ENCODE results near the gene PCSK6.

Gene PCSK6

DNA sequence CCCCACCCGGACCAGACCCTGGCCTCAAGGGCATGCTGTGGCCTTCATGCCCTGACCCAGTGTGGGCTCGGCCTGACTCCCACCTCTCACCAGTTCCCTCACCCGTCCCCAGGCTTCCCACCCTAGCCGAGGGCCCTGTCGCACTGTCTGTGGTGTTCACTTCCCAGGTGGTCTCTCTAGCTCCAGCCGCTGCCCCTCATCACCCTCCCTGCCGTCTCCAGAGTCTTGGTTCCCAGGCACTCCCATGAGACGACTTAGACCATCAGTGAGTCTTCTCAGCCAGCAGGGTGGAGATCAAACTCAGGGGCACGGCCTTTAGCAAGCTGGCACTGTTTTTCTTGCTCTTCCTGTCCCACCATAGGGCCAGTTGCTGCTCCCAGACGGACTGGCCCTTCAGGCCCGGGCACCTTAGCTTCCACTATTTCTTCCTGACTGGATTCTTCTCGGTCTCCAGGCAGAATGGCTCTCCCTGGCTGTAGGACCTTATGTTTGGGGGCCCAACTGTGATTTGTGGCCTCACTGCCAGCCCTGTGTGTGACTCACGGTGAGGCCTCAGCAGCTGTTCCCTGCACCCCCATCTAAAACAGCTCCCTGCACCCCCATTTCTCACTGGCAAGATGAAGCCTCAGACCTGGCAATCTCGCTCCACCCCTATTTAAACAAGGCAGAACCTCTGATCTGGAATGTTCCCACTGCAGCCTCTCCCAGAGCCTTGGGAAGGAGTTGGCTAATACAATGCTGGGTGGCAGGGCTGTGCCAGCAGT, 9.4 kb upstream of the PCSK6 start:
- no peak for DNase-seq (ENCODE audit: low spot score)

- DNase-seq (ENCODE audit: low spot score), result no peak
These were observed 8.7 kb upstream of the PCSK6 start for GRCh38 chr15:101498076-101498716.

DNA sequence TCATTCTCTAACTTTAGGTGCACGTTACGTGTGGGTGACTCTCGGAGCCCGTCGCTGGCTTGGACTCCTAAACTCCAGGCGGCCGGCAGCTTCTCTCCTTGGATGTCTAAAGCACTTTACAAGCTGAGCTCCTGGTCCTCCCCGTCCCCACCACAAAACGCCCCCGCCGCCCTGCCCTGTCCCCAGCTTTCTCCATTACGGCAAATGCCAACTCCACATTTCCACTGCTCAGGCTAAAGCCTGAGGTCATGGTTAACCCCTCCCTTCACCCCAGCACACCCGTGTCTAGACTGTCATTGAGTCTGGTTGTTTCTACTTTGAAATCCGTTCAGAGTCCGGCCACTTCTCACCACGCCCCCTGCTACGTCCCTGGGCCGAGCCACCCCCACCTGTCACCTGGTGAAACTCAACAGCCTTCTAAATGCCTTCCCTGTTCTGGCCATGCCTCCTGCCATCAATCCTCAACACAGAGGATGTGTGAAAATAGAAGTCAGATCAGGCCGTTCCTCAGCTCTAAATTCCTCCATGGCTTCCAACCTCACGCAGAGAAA, 8.1 kb upstream of the PCSK6 start:
- DNase-seq (ENCODE audit: low spot score), result no peak

DNA sequence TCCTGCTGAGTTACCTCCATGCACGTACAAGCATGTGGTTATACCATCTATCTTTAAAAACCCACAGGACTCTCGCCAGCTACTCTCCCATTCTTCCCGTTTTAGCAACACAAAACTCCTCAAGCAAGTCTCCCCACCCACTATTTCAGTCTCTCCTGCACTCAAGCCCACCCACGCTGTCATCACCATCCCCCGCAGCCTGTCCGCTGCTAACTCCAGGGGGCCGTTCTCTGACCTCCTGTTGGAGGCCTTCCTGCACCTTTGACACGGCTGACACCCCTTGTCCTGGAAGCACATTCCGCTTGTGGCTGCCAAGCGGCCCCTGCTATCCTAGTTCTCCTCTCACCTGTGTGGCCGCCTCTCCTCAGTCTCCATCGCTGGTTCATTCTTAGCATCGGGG, 7.5 kb upstream of the PCSK6 start:
- DNase-seq (ENCODE audit: low spot score), result no peak

DNA sequence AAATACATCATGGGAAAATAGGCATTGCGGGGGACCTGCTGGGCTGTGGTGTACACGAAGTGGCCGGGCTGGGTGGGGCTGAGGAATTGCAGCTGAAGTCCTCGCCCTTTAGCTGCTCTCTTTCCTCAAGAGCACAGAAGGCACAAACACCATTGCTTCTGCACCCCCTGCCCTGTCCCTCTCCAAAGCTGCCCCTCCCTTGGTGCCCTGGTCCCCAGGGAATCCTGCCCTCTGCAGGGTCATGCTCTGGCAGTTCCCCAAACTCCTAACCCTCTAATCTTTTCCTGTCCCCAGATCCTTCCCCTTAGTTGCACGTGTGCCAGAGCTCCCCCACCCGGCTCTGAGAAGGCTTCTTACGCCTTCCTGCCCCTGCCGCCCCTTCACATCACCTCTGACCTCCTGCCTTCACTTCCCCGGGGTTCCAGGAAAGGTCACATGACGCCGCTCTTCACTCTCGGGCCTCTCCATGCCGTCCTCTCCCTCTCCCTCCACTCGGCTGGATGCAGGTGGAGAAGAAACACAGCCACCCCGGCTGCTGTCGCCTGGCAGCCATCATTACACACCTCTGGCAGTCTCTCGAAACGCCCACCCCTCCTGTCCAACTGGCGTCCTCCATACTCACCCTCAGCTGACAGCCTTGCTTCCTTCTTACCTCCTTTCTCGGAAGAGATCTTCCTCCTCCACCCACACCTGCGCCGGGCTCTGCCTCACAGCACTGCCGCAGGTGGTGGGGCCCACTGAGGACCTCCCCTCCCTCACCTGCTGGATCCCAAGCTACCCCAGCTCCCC, 6.9 kb upstream of the PCSK6 start:
- no peak for DNase-seq (ENCODE audit: low spot score)

- DNase-seq (ENCODE audit: low spot score), result no peak
These were observed 6.1 kb upstream of the PCSK6 start for GRCh38 chr15:101495334-101496197.

GRCh38 chr15:101494251-101494796, 4.8 kb upstream of the PCSK6 start:
- no peak for DNase-seq (ENCODE audit: low spot score)

DNA sequence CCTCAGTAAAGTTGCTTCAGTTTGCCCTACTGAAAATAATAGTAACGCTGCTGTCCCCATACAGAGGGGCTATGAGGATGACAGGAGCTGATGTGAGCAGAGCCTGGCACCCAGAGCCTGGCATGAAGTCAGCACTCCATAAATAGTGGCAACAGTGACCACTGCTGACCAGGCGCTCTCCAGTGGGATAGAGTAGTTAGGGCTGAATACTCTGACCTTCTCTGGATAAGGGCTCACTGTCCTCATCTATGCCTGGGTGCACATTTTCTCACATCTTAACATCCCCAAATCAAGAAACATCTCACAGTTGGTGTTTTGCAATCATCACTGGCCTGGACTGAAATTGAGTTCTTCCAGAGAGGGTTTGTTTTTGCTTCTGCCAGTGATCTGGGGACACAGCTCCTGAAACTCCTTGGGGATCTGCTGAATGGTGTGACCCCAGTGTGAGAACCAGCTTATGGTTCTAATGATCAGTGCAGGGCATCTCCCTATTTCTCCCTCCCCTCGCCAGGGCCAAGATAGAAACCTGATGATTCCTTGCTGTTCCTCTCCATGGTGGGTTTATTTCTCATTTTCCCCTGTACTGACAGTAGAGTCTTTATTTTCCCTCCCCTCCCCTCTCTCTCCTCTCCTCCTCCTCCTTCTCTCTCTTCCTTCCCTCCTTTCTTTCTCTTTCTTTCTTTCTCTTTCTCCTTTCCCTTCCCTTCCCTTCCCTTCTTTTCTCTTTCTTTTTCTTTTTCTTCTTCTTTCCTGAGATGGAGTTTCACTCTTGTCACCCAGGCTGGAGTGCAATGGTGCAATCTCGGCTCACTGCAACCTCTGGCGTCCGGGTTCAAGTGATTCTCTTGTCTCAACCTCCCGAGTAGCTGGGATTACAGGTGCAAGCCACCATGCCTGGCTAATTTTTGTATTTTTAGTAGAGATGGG, 3.5 kb upstream of the PCSK6 start:
- no peak for DNase-seq (ENCODE audit: low spot score)

- DNase-seq (ENCODE audit: low spot score), result no peak
These were observed 2.5 kb upstream of the PCSK6 start for GRCh38 chr15:101491734-101492640.

- no peak for DNase-seq (ENCODE audit: low spot score)
These were observed 1.6 kb upstream of the PCSK6 start for GRCh38 chr15:101490922-101491733.

DNA sequence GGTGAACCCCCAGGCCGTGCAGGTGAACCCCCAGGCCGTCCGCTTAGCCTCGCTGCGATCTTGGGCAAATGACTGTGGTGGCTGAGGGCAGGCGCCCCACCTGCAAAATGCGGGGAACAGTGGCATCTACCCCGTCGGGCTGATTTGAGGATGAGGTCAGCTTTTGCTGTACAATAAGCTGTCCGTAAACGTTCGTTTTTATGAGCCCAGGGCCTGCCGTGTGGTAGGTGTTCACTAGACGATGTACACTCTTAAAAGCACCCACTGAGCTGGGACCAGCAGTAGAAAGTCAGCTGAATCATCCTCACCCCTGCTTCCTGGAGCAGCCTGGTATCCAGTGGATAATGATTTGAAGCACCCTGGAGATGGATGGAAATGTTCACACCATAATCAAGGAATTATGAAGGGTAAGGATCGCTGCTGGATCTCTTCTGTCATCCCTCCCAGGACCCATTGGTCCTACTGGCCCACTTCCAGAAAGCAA, 943 bp upstream of the PCSK6 start:
- DNase-seq (ENCODE audit: low spot score), result no peak

DNA sequence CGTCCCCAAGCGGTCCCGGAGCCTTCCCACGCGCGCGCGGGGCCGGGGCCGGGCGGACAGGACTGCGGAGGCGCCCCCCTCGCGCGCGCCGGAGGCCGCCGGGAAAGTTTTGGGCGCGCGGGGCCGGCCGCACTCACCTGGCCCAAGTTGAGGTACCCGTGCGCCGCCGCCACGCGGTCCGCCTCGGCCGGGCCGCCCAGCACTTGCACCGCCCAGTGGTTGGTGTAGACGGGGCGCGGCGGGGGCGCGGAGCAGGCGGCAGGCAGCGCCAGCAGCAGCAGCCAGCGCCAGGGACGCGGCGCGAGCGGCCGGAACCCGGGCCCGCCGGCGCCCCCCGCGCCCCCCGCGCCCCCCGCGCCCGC, 289 bp downstream of the PCSK6 start:
- DNase-seq (ENCODE audit: low spot score), result no peak

DNA sequence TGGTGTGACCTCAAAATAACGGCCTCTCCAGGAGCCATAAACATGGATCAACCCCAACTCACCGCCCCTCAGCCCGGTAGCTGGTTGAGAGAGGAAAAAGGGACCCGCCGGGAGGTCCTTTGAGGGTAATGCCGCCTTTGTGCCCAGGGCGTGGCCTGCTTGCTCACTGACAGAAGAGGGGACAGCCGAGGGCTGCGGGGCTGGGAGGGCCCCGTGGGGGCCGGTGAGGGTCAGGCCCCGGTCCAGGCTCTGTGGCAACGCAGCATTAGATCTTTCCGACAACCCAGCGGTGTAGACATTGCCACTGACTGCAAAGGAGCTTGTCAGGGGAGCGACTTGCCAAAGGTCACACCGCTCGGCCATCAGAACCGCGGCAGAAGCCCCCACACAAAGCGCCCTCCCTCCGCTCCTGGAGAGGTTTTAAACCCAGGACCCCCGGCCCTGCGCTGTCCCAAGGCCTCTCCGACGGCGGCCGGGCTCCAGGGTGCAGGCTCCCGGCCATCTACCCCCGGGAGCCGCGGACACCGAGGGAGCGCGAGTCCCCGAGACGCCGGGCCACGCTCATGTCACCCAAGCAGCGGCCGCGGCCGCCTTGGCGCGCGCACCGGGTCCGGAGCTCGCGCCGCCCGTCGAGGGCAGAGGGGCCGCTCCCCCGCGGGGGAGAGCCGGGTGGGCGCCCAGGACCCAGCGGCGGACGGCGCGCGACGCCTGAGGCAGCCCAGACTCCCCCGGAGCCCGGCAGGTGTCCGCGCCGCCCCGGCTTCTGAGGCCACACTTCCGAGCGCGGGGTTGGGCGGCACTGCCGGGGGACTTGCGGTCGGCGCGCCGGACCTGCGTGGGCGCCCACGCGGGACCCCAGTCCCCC, 975 bp downstream of the PCSK6 start:
- DNase-seq (ENCODE audit: low spot score), result no peak

DNA sequence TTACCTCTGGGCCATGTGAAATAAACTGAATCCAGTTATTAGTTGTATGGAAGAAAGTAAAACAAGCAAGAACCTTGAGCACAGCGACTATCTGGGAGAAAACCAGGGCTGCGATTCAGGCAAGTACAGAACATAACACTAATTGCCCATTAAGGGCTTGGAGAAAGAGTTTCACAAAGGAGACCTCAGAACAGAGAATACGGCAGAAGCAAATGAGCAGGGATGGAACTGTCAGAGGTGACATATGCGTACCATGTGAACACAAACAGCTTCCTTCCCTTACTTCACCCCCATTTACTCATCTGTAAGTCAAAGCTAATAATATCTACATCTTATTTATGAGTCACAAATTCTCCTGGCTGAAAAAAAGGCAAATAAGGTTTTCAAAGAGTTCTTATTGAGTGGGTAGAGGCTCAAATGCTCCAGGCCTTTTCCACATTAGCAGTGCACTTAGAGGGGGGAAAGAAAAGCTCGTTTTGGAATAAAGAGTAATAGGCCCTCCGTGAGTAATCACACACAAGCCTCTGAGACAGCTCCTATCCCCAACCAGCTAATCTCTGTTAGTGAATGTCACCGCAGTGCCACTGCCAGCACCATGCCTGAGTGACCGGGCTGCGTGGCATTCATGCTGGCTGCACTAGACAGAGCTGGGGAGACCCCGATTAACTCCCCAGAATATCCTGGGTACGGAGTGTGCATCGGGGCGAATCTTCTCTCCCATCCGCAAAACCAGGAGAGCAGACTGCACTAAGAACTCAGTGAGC, 2.6 kb downstream of the PCSK6 start:
- no peak for DNase-seq (ENCODE audit: low spot score)

DNA sequence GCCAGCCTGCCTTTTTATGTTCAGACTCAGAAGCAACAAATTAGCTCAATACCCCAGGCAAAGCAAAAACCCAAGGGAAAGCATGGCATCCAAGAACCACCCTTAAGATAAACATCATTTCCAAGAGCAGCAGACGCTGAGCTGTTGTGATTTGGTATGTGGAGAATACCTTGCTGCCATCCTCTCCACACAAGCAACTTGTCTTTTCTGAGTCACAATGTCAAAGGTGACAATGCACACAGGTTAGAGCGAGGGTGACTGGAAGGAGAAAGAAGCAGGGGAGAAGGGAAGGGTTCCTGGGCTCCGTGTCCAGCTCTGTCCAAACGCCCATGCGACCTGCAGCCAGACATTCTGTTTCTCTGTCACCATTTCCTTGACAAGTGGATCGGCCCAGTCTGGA, 6.0 kb downstream of the PCSK6 start:
- DNase-seq (ENCODE audit: low spot score), result no peak

- no peak for DNase-seq (ENCODE audit: low spot score)
These were observed 6.8 kb downstream of the PCSK6 start for GRCh38 chr15:101482526-101483371.
